CD4-positive, alpha-beta memory T cell (primary cell): Measurements from ENCODE around the gene EEF1B2. TPM values are rescaled to one million over a fixed set of nuclear protein-coding genes. Genes with fewer than 3 reads are reported as not detected.
"Not testable (repeated sequence)": the region's sequence is repeated elsewhere in the genome, so short reads cannot be mapped to it uniquely, and the experiment has no call there.

Experiments used
- CTCF ChIA-PET: fragments of 350-600 bp; sonication (Branson Sonifier 250); formaldehyde crosslinking; loops from one replicate; lab custom pipeline; 2021; ENCODE audit warnings: inconsistent platforms; ENCODE audit not compliant: partially characterized antibody; lab: Charles Lee
- POLR2A ChIA-PET: fragments of 350-600 bp; sonication (Branson Sonifier 250); formaldehyde crosslinking; loops from one replicate; lab custom pipeline; 2021; ENCODE audit not compliant: partially characterized antibody; lab: Charles Lee
- DNase-seq, 5 donors: peaks; one replicate each; pipeline versions ENCODE4 v3.0.0 to v3.0.0-alpha.2; 2020 to 2022; ENCODE audit warnings: mixed read lengths in 1 of 5
- H3K27ac ChIP-seq: one replicate; pipeline ENCODE4 v1.7.0; 2013; ENCODE audit warnings: low read depth, low read length
- H3K27me3 ChIP-seq: 2 replicates; pipeline ENCODE4 v1.7.0; 2013; ENCODE audit warnings: mild to moderate bottlenecking, low read length, moderate library complexity; ENCODE audit not compliant: insufficient read depth
- H3K36me3 ChIP-seq: 2 replicates; pipeline ENCODE4 v1.7.0; 2013; ENCODE audit warnings: mild to moderate bottlenecking, low read length, moderate library complexity; ENCODE audit not compliant: insufficient read depth
- H3K4me1 ChIP-seq: 2 replicates; pipeline ENCODE4 v1.7.0; 2013; ENCODE audit warnings: mild to moderate bottlenecking, low read length, moderate library complexity; ENCODE audit not compliant: insufficient read depth
- H3K4me3 ChIP-seq, 2 donors: one replicate each; pipeline ENCODE4 v1.7.0; 2013; ENCODE audit warnings: low read length in 2 of 2, mild to moderate bottlenecking in 1 of 2
- H3K9me3 ChIP-seq, 2 donors: one replicate each; pipeline ENCODE4 v1.7.0; 2013; ENCODE audit warnings: low read length in 2 of 2, control low read depth in 1 of 2; ENCODE audit not compliant: control insufficient read depth in 1 of 2
- H3K27ac Mint-ChIP-seq, 7 donors: one replicate each; pipeline ENCODE4 v1.8.0; 2020 to 2021; ENCODE audit warnings: mixed read lengths in 7 of 7, mild to moderate bottlenecking in 6 of 7, inconsistent platforms in 3 of 7, moderate library complexity in 3 of 7
- H3K27me3 Mint-ChIP-seq, 2 donors: one replicate each; pipeline ENCODE4 v1.8.0; 2020 to 2021; ENCODE audit warnings: mixed read lengths in 2 of 2
- H3K36me3 Mint-ChIP-seq, 2 donors: one replicate each; pipeline ENCODE4 v1.8.0; 2020 to 2021; ENCODE audit warnings: mixed read lengths in 2 of 2, inconsistent platforms in 1 of 2, mild to moderate bottlenecking in 1 of 2
- H3K4me1 Mint-ChIP-seq, 4 donors: one replicate each; pipeline ENCODE4 v1.8.0; 2020 to 2021; ENCODE audit warnings: mixed read lengths in 4 of 4, mild to moderate bottlenecking in 1 of 4
- H3K4me3 Mint-ChIP-seq, 8 donors: one replicate each; pipeline ENCODE4 v1.8.0; 2020 to 2021; ENCODE audit warnings: mixed read lengths in 8 of 8, mild to moderate bottlenecking in 7 of 8, moderate library complexity in 6 of 8, inconsistent platforms in 3 of 8
- H3K9me3 Mint-ChIP-seq, 8 donors: one replicate each; pipeline ENCODE4 v1.8.0; 2020 to 2021; ENCODE audit warnings: mixed read lengths in 8 of 8, mild to moderate bottlenecking in 5 of 8, inconsistent platforms in 3 of 8, moderate library complexity in 1 of 8
- intact Hi-C: fragments of 100-400 bp; cut with micrococcal nuclease; formaldehyde crosslinking; loops from one replicate; pipeline ENCODE4 v1.15.1; 2023
- polyA plus RNA-seq, 2 donors: library from polyadenylated mRNA; unstranded; fragments of 300-500 nt; fragmentation: Illumina TruSeq; gene quantifications; one replicate each; pipeline ENCODE4 v1.2.3, GENCODE V29; 2021
- total RNA-seq, 2 experiments: library from RNA; stranded (reverse); gene quantifications; one replicate each; pipeline ENCODE4 v1.2.3, GENCODE V29; 2021

The EEF1B2 gene
- 1,000 to 10,000 TPM in 1 of 2 experiments, 100 to 1,000 TPM in 1; 947 to 1,026 TPM for total RNA-seq
- polyA plus RNA-seq = 1,000 to 10,000 TPM in 1 of 2 donors, 100 to 1,000 TPM in 1; 784 to 1,015 TPM

- ChIA-PET CTCF (interaction anchor here (0.6 to 3.6 kb wide), 2 partner anchors 73 to 186 kb away, joined by 3 to 19 read pairs; partner anchors contain the start of gene INO80D), POLR2A (interaction anchor here (0.7 to 2.1 kb wide), 8 partner anchors 20 to 1466 kb away, joined by 3 to 29 read pairs (median 4); partner anchors contain the start of genes INO80D, METTL21A and ZDBF2)
- intact Hi-C loops = loop anchor here (1.0 to 10.0 kb wide), 10 partner anchors 73 to 1553 kb away; partner anchors contain the start of genes ADAM23, CCNYL1, CREB1 and FASTKD2
Measured at GRCh38 chr2:206159346-206160124, at the start of gene EEF1B2, which contains the start of gene NDUFS1. EEF1B2 (plus strand) TSS chr2:206159895; CDS start chr2:206159980, 85 bp downstream. NDUFS1 (minus strand) TSS chr2:206159444; CDS start chr2:206153678, 5,766 bp downstream.

GRCh38 chr2:206112108-206112507 lies 47.6 kb upstream of the EEF1B2 start:
- Mint-ChIP-seq H3K9me3 (peaks cover 0 to 9% (median 0%) of the 10 kb centered on the region in 8 donors), H3K4me3 (no peak overlapping the region)
- intact Hi-C loops = no loop called here

More at GRCh38 chr2:206159346-206160124, at the start of gene EEF1B2, which contains the start of gene NDUFS1:
- no peaks in the 10 kb centered on the region for H3K9me3 ChIP-seq
- Mint-ChIP-seq H3K4me3 (peak within 1 kb of the TSS; percentile 97 to 100 (median 100)), H3K4me1 (peaks cover 38 to 71% (median 56%) of the 10 kb centered on the region in 4 donors), H3K27ac (peak within 1 kb of the TSS; percentile 98 to 100 (median 99)), H3K9me3 (peaks cover 0 to 4% (median 0%) of the 10 kb centered on the region in 8 donors), H3K27me3 (no peaks in the 10 kb centered on the region), H3K36me3 (peaks cover 25 to 58% of the 10 kb centered on the region in 2 donors)
- H3K27ac ChIP-seq = peak within 1 kb of the TSS; percentile 94
- peaks cover 15% of the 10 kb centered on the region for H3K36me3 ChIP-seq
- H3K4me3 ChIP-seq = peak within 1 kb of the TSS; percentile 69 to 78
- DNase-seq = peak; percentile 96 to 97 (median 97)
- no peaks in the 10 kb centered on the region for H3K27me3 ChIP-seq
- peaks cover 47% of the 10 kb centered on the region for H3K4me1 ChIP-seq

GRCh38 chr2:206112846-206113547 lies 46.7 kb upstream of the EEF1B2 start:
- Histone ChIP-seq H3K4me1 (no peaks in the 10 kb centered on the region), H3K27me3 (no peaks in the 10 kb centered on the region), H3K9me3 (no peaks in the 10 kb centered on the region), H3K27ac (no peak overlapping the region), H3K4me3 (no peak overlapping the region), H3K36me3 (no peaks in the 10 kb centered on the region)
- peaks cover 16 to 19% of the 10 kb centered on the region in 2 donors for H3K36me3 Mint-ChIP-seq
- no peak for DNase-seq
- peaks cover 0 to 2% (median under 1%) of the 10 kb centered on the region in 4 donors for H3K4me1 Mint-ChIP-seq
- H3K27me3 Mint-ChIP-seq = no peaks in the 10 kb centered on the region
- no peak overlapping the region for H3K4me3 Mint-ChIP-seq
- intact Hi-C loops = no loop called here
- H3K9me3 Mint-ChIP-seq = peaks cover 0 to 9% (median 0%) of the 10 kb centered on the region in 8 donors
- no peak overlapping the region for H3K27ac Mint-ChIP-seq
- ChIA-PET POLR2A (no interaction called here), CTCF (no interaction called here)

More at GRCh38 chr2:206112108-206112507, 47.6 kb upstream of the EEF1B2 start:
- H3K4me1 ChIP-seq = no peaks in the 10 kb centered on the region
- Mint-ChIP-seq H3K27me3 (no peaks in the 10 kb centered on the region), H3K27ac (peak overlapping the region in 1 of 7 donors; percentile 43), H3K4me1 (peaks cover 0 to 2% (median under 1%) of the 10 kb centered on the region in 4 donors), H3K36me3 (peaks cover 15 to 19% of the 10 kb centered on the region in 2 donors)
- H3K4me3 ChIP-seq = no peak overlapping the region
- no peaks in the 10 kb centered on the region for H3K27me3 ChIP-seq
- CTCF ChIA-PET = no interaction called here
- no peaks in the 10 kb centered on the region for H3K36me3 ChIP-seq
- no peak for DNase-seq
- no peak overlapping the region for H3K27ac ChIP-seq
- POLR2A ChIA-PET = no interaction called here
- H3K9me3 ChIP-seq = no peaks in the 10 kb centered on the region

GRCh38 chr2:206115026-206115578 lies 44.6 kb upstream of the EEF1B2 start:
- no peak overlapping the region for H3K27ac ChIP-seq
- H3K27me3 Mint-ChIP-seq = no peaks in the 10 kb centered on the region
- no peak overlapping the region for H3K27ac Mint-ChIP-seq
- H3K4me3 Mint-ChIP-seq = no peak overlapping the region
- intact Hi-C loops = no loop called here
- ChIA-PET POLR2A (no interaction called here), CTCF (no interaction called here)
- no peak for DNase-seq
- no peaks in the 10 kb centered on the region for H3K36me3 ChIP-seq
- H3K4me1 ChIP-seq = no peaks in the 10 kb centered on the region
- no peaks in the 10 kb centered on the region for H3K4me1 Mint-ChIP-seq
- no peaks in the 10 kb centered on the region for H3K27me3 ChIP-seq
- peaks cover 22% of the 10 kb centered on the region in 2 donors for H3K36me3 Mint-ChIP-seq
- peaks cover 0 to 11% (median 3%) of the 10 kb centered on the region in 8 donors for H3K9me3 Mint-ChIP-seq
- H3K4me3 ChIP-seq = no peak overlapping the region
- H3K9me3 ChIP-seq = no peaks in the 10 kb centered on the region

GRCh38 chr2:206116278-206116677 lies 43.4 kb upstream of the EEF1B2 start:
- POLR2A ChIA-PET = no interaction called here
- H3K27ac Mint-ChIP-seq = no peak overlapping the region

GRCh38 chr2:206122569-206122968 lies 37.1 kb upstream of the EEF1B2 start:
- peaks cover 43% of the 10 kb centered on the region for H3K36me3 ChIP-seq
- CTCF ChIA-PET = not testable (repeated sequence)

More at GRCh38 chr2:206116278-206116677, 43.4 kb upstream of the EEF1B2 start:
- Histone ChIP-seq H3K27me3 (no peaks in the 10 kb centered on the region), H3K4me1 (no peaks in the 10 kb centered on the region), H3K9me3 (peaks cover 0 to 5% of the 10 kb centered on the region in 2 donors), H3K36me3 (peaks cover 11% of the 10 kb centered on the region), H3K27ac (no peak overlapping the region), H3K4me3 (no peak overlapping the region)
- Mint-ChIP-seq H3K36me3 (peaks cover 32 to 33% of the 10 kb centered on the region in 2 donors), H3K27me3 (no peaks in the 10 kb centered on the region), H3K4me3 (no peak overlapping the region), H3K9me3 (peaks cover 2 to 19% (median 13%) of the 10 kb centered on the region in 8 donors), H3K4me1 (no peaks in the 10 kb centered on the region)
- no peak for DNase-seq
- intact Hi-C loops = no loop called here
- CTCF ChIA-PET = no interaction called here

More at GRCh38 chr2:206122569-206122968, 37.1 kb upstream of the EEF1B2 start:
- H3K27me3 ChIP-seq, DNase-seq, H3K4me1 ChIP-seq, POLR2A ChIA-PET, H3K27ac ChIP-seq, H3K4me1 Mint-ChIP-seq, H3K27me3 Mint-ChIP-seq, intact Hi-C loops, H3K4me3 Mint-ChIP-seq, H3K4me3 ChIP-seq, H3K27ac Mint-ChIP-seq, H3K9me3 ChIP-seq: not testable (repeated sequence)
- Mint-ChIP-seq H3K9me3 (peaks cover 2 to 22% (median 15%) of the 10 kb centered on the region in 8 donors), H3K36me3 (peaks cover 55 to 56% of the 10 kb centered on the region in 2 donors)
